Fibroblast of mammary gland (primary cell): ENCODE measurements around the gene IFIT5.
A peak's percentile ranks its signal among the peaks of the same experiment; 100 is the strongest.
"Not testable (repeated sequence)": the region's sequence is repeated elsewhere in the genome, so short reads cannot be mapped to it uniquely, and the experiment has no call there.

Source experiments
- DNase-seq: peaks from one replicate; pipeline ENCODE4 v3.0.0-alpha.2; 2010; ENCODE audit warnings: low read depth
- H3K4me3 ChIP-seq: 2 replicates; pipeline ENCODE4 v1.5.1; 2011; ENCODE audit warnings: low read depth, mild to moderate bottlenecking, low read length, moderate library complexity; ENCODE audit not compliant: control insufficient read depth
- TF ChIP-seq, protein P1 (sequence below): conservative IDR thresholded peaks from 2 replicates; pipeline ENCODE4 v1.5.1; 2011; ENCODE audit warnings: low read depth, low read length, inconsistent platforms; ENCODE audit not compliant: control insufficient read depth, insufficient read depth

The IFIT5 gene

DNA sequence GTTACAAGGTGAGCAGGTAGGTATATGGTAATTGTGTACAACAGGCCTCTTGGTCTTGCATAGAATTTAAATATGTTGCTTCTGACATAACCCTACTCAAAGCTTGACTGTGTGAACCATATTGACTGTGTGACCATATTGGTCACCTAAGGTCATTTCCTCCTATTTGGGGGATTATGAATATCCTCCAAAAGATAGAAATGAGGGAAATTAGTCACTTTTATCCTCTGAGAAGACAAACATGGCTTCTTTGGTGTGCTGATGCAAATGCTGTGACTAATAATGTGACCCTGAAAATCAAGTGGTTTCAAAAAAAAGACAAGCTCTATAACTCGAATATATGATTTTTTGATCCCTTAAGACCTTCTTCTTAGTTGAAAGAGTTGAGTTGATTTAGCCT, 27.9 kb downstream of the IFIT5 start:
- no peak for DNase-seq
- H3K4me3 ChIP-seq, result no peak overlapping the region
- TF ChIP-seq, protein P1, sequence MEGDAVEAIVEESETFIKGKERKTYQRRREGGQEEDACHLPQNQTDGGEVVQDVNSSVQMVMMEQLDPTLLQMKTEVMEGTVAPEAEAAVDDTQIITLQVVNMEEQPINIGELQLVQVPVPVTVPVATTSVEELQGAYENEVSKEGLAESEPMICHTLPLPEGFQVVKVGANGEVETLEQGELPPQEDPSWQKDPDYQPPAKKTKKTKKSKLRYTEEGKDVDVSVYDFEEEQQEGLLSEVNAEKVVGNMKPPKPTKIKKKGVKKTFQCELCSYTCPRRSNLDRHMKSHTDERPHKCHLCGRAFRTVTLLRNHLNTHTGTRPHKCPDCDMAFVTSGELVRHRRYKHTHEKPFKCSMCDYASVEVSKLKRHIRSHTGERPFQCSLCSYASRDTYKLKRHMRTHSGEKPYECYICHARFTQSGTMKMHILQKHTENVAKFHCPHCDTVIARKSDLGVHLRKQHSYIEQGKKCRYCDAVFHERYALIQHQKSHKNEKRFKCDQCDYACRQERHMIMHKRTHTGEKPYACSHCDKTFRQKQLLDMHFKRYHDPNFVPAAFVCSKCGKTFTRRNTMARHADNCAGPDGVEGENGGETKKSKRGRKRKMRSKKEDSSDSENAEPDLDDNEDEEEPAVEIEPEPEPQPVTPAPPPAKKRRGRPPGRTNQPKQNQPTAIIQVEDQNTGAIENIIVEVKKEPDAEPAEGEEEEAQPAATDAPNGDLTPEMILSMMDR, result no peak

DNA sequence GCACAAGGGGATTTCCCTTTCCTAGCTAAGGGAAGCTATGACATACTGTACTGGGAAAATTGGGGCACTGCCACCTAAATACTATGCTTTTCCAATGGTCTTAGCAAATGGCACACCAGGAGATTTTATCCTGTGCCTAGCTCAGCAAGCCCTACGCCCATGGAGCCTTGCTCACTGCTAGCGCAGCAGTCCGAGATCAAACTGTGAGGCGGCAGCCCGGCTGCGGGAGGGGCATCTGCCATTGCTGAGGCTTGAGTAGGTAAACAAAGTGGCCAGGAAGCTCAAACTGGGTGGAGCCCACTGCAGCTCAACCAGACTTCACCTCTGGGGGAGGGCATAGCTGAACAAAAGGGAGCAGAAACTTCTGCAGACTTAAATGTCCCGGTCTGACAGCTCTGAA, 30.5 kb downstream of the IFIT5 start:
- H3K4me3 ChIP-seq, DNase-seq: not testable (repeated sequence)

DNA sequence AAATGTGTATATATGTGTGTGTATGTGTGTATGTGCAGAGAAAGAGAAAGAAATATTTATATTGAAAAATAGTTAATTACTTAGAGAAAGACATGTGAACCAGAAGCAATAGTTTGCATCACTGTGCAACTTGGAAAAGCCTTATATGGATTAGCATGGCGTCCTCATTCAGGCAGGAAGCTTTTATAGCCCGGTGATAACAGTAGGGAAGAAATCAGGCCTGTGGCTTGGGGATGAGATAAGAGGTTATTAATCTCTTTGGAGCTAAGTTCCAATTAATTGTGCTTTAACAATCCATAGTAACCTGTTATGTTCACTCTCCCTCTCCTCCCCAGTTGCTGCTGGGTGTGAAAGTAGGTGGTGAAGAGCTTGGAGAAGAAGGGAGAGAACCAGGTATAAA, 36.5 kb downstream of the IFIT5 start:
- DNase-seq, result no peak
- no peak overlapping the region for H3K4me3 ChIP-seq
- TF ChIP-seq, protein P1, result no peak

DNA sequence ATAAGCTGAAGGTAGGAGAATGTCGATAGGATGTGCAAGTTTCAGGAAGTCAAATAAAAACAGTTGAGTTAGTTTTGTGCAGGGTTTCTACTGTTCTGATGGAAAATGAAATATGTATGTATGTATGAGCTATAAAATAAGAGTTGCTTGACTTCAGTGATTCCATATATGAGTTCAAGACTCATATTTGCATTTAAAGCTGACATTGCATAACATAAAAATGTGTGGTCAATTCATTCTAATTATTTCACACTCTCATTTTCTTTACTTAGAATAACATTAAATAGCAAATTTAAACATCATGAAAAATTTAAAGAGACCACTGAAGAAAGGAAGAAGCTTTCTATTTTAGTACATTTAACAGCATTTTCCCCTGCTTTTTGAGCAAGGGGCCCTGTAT, 37.8 kb downstream of the IFIT5 start:
- DNase-seq, result no peak
- H3K4me3 ChIP-seq, result no peak overlapping the region
- TF ChIP-seq, protein P1, result no peak

DNA sequence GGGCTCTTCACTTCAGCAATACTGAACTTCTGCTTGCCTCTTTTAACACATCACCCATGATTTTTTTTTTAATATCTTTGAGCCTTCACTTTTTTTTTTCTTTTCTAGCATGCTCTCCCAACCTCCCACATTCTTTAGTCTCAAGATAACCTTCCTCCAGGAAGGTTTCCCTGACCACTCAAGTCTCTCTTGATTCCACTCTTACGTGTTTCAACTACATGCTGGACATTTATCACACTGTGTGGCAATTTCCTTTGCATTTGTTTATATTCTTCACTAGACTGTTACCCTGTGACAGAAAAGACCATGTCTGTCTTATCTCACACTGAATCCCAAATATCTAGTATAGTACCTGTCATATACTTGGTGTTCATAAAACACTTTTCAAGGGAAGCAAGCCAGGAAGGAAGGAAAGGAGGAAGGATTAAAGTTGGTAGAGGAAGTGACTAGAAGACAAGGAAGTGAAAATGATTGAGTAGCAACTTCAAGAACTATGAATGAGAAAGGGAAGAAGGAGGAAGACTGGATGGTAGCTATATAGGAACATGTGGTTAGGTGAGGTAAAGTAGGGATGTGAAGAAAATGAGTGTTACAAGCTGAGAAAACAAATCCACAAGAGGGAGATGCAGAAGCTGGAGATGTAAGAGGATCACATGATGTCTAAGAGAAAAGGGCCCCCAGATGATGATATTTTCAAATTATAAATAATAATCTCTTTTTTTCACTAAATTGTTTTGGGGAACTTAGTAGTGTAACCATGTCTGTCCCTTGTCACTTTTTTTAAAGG, 40.4 kb downstream of the IFIT5 start:
- DNase-seq, result no peak
- no peak overlapping the region for H3K4me3 ChIP-seq
- TF ChIP-seq, protein P1, result no peak

DNA sequence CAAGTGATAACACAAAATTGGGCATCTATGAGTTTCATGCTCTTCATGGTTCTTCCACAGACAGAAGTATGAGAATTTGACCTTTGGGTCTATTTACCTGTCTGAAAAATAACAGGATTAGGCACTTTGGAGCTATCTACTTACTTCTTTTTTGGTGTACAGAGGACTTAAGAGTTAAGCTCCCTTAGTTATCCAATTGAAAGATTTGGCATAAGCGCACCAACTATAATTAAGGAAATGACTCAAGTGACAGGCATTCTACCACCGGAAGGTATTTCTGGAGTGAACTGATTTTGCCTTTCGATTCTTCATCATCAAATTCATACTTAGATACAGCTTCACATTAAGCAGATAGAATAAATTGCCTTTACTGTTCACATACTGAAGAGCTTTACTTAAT, 43.9 kb downstream of the IFIT5 start:
- peak; percentile 61 for DNase-seq
- H3K4me3 ChIP-seq, result no peak overlapping the region

DNA sequence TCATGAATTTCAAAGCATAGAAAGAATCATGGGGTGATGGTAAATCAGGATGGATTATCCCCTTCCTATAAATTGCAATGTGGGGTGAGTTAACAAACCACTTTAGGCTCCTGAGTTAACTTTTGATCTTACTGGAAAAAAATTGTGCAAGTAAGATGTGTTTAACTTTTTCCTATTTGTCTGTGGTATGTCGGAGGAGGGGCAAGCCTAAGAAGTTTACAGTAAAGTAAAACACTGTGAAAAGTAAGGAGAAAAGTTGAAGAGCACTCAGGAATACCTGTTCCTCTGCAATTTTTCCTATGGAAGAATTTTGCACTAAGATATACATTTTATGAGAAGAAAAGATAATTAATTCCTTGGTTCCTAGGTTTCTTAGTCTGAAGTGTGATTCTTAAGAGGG, 44.4 kb downstream of the IFIT5 start:
- TF ChIP-seq, protein P1, result no peak
- no peak for DNase-seq
- H3K4me3 ChIP-seq, result no peak overlapping the region

More for the DNA sequence above, 43.9 kb downstream of the IFIT5 start:
- TF ChIP-seq, protein P1, result no peak
